Karpas-422 (cell line): ENCODE data around the gene NCOA6. TPM values are rescaled to one million over a fixed set of nuclear protein-coding genes. Genes with fewer than 3 reads are reported as not detected.
"Not testable (repeated sequence)": the region's sequence is repeated elsewhere in the genome, so short reads cannot be mapped to it uniquely, and the experiment has no call there.

ENCODE experiments used
- DNase-seq: peaks from one replicate; pipeline ENCODE4 v3.0.0-alpha.2; 2015
- H2AFZ ChIP-seq: fragments of 200-600 bp; sonication (generic); 2 replicates; pipeline ENCODE4 v1.6.1; 2014; ENCODE audit warnings: antibody characterized with exemption, low read length, mixed read lengths
- H3K27ac ChIP-seq: fragments of 200-600 bp; sonication (generic); 2 replicates; pipeline ENCODE4 v1.5.1; 2014; ENCODE audit warnings: mild to moderate bottlenecking, low read length, moderate library complexity
- H3K27me3 ChIP-seq: fragments of 200-600 bp; sonication (generic); 2 replicates; pipeline ENCODE4 v1.6.1; 2014; ENCODE audit warnings: low read length, mixed read lengths
- H3K36me3 ChIP-seq: fragments of 200-600 bp; sonication (generic); 2 replicates; pipeline ENCODE4 v1.6.1; 2014; ENCODE audit warnings: low read length, mixed read lengths; ENCODE audit not compliant: insufficient read depth
- H3K4me1 ChIP-seq: fragments of 200-600 bp; sonication (generic); 2 replicates; pipeline ENCODE4 v1.6.1; 2014; ENCODE audit warnings: mild to moderate bottlenecking, low read length, mixed read lengths
- H3K4me2 ChIP-seq: fragments of 200-600 bp; sonication (generic); 2 replicates; pipeline ENCODE4 v1.6.1; 2014; ENCODE audit warnings: low read length, low read depth, mild to moderate bottlenecking; ENCODE audit not compliant: poor library complexity, severe bottlenecking
- H3K4me3 ChIP-seq: fragments of 200-600 bp; sonication (generic); 2 replicates; pipeline ENCODE4 v1.5.1; 2014; ENCODE audit warnings: mild to moderate bottlenecking, antibody characterized with exemption, low read length, mixed read lengths
- H3K79me2 ChIP-seq: fragments of 200-600 bp; sonication (generic); 2 replicates; pipeline ENCODE4 v1.6.1; 2014; ENCODE audit warnings: mild to moderate bottlenecking, low read length, mixed read lengths
- H3K9ac ChIP-seq: fragments of 200-600 bp; sonication (generic); 2 replicates; pipeline ENCODE4 v1.6.0; 2014; ENCODE audit warnings: low read length
- H3K9me2 ChIP-seq: fragments of 200-600 bp; sonication (generic), shearing (Covaris generic); replicated peaks from 2 replicates; pipeline ENCODE4 v1.6.0; 2014; ENCODE audit warnings: mild to moderate bottlenecking, low read length, moderate library complexity; ENCODE audit not compliant: insufficient read depth
- H3K9me3 ChIP-seq: fragments of 300-700, 200-600 bp; sonication (generic); 2 replicates; pipeline ENCODE4 v1.6.1; 2014; ENCODE audit warnings: low read length, mixed read lengths
- H4K20me1 ChIP-seq: fragments of 200-600 bp; sonication (generic); 2 replicates; pipeline ENCODE4 v1.6.1; 2014; ENCODE audit warnings: mild to moderate bottlenecking, antibody characterized with exemption, low read length, low read depth; ENCODE audit not compliant: insufficient read depth
- total RNA-seq: library from RNA; depleted of rRNA; stranded (reverse); fragments of >200 nt; shearing (Covaris generic); gene quantifications from 2 replicates; pipeline ENCODE4 v1.2.3, GENCODE V29; 2014; ENCODE audit warnings: low replicate concordance

The NCOA6 gene
- total RNA-seq, 1 experiment from 2014 or later = 15.4 TPM

- H3K36me3 ChIP-seq = peaks cover 14% of the 10 kb centered on the region; the same call in 1 of the 2 replicates
- DNase-seq, H3K4me3 ChIP-seq, H3K27ac ChIP-seq, H3K9me2 ChIP-seq, H2AFZ ChIP-seq, H4K20me1 ChIP-seq, H3K4me1 ChIP-seq, H3K9ac ChIP-seq, H3K27me3 ChIP-seq, H3K4me2 ChIP-seq, H3K9me3 ChIP-seq: not testable (repeated sequence)
- H3K79me2 ChIP-seq = peaks cover 22% of the 10 kb centered on the region
Observed at GRCh38 chr20:34780291-34780690, 45.2 kb downstream of the NCOA6 start.

- H3K36me3 ChIP-seq = peaks cover 15% of the 10 kb centered on the region; the same call in 1 of the 2 replicates
- H3K4me2 ChIP-seq = no peak overlapping the region
- H3K9me2 ChIP-seq = no peaks in the 10 kb centered on the region
- H3K9ac ChIP-seq = no peak overlapping the region
- no peaks in the 10 kb centered on the region for H3K9me3 ChIP-seq
- H3K4me3 ChIP-seq = no peak overlapping the region
- no peaks in the 10 kb centered on the region for H3K4me1 ChIP-seq
- H2AFZ ChIP-seq = no peak overlapping the region
- DNase-seq = no peak
- H3K79me2 ChIP-seq = peaks cover 10% of the 10 kb centered on the region; the same call in 1 of the 2 replicates
- no peaks in the 10 kb centered on the region for H3K27me3 ChIP-seq
- no peaks in the 10 kb centered on the region for H4K20me1 ChIP-seq
- H3K27ac ChIP-seq = no peak overlapping the region
Observed at GRCh38 chr20:34776177-34776576, 49.3 kb downstream of the NCOA6 start.

DNA sequence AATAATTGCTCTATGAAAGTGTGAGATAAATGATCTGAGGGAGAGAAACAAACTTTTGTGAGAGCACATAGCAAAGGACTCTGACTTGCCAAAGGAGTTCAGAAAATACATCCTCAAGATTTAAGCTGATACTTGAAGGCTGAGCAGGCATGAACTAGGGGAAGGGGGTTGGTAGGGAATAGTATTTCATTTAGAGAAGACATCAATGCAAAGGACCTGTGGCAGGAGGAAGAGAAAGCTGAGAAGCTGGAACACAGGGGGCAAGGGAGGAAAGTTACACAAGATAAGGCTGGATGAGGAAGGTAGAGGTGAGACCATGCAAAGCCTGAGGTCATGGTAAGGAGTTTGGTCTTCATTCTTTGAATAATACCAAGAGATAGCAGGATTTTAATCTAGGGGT is 50.6 kb downstream of the NCOA6 start:
- no peak overlapping the region for H3K27ac ChIP-seq
- H3K79me2 ChIP-seq = peaks cover 3% of the 10 kb centered on the region; the same call in 1 of the 2 replicates
- H3K36me3 ChIP-seq = peaks cover 10% of the 10 kb centered on the region; the same call in 1 of the 2 replicates
- H3K9me2 ChIP-seq = no peaks in the 10 kb centered on the region
- no peak overlapping the region for H3K4me2 ChIP-seq
- H3K4me3 ChIP-seq = no peak overlapping the region
- no peaks in the 10 kb centered on the region for H4K20me1 ChIP-seq
- no peak for DNase-seq
- no peaks in the 10 kb centered on the region for H3K27me3 ChIP-seq
- H3K9me3 ChIP-seq = no peaks in the 10 kb centered on the region
- no peaks in the 10 kb centered on the region for H3K4me1 ChIP-seq
- H2AFZ ChIP-seq = no peak overlapping the region
- no peak overlapping the region for H3K9ac ChIP-seq

DNA sequence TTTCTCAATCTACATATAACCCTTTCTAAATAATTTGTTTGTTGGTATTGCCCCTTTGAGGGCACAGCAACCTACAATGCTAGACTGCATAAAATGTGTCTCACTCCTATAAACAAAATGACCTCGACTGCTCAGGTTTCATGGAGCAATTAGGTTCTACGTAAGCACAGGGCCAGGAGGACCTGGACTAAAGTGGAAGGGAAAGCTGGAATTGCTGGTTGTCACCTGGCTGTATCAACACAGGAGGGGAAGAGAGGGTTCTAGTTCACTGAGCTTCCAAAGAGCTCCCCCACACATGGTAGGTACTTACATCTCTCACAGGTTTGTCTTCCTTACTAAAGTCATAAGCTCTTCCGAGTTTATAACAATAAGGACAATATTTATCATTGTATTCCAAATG is 51.0 kb downstream of the NCOA6 start:
- no peaks in the 10 kb centered on the region for H3K27me3 ChIP-seq
- no peak overlapping the region for H3K27ac ChIP-seq
- no peak overlapping the region for H3K9ac ChIP-seq
- H3K4me3 ChIP-seq = no peak overlapping the region
- H2AFZ ChIP-seq = no peak overlapping the region
- H3K4me1 ChIP-seq = no peaks in the 10 kb centered on the region
- no peaks in the 10 kb centered on the region for H3K79me2 ChIP-seq
- H3K36me3 ChIP-seq = peaks cover 10% of the 10 kb centered on the region; the same call in 1 of the 2 replicates
- no peaks in the 10 kb centered on the region for H3K9me2 ChIP-seq
- no peak for DNase-seq
- H3K4me2 ChIP-seq = no peak overlapping the region
- H3K9me3 ChIP-seq = no peaks in the 10 kb centered on the region
- H4K20me1 ChIP-seq = no peaks in the 10 kb centered on the region

DNA sequence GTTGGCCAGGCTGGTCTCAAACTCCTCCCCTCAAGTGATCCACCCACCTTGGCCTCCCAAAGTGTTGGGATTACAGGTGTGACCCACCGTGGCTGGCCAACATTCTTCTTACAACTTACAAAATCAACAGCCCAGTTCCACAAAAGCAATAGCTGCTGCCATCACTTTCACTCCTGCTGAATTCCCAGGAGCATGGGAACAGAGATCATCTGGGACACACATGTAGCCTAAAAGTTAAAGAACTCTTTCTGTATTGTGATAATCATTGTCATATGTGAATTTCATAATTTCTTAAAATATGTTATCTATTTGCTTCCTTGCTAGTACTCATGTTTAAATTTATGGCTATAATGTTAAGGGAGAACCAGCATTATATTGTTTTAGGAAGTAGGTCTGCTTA is 51.7 kb downstream of the NCOA6 start:
- H3K9me2 ChIP-seq = no peaks in the 10 kb centered on the region
- no peak overlapping the region for H3K9ac ChIP-seq
- no peaks in the 10 kb centered on the region for H3K4me1 ChIP-seq
- no peak for DNase-seq
- H3K4me3 ChIP-seq = no peak overlapping the region
- no peaks in the 10 kb centered on the region for H4K20me1 ChIP-seq
- no peaks in the 10 kb centered on the region for H3K79me2 ChIP-seq
- no peaks in the 10 kb centered on the region for H3K27me3 ChIP-seq
- H3K9me3 ChIP-seq = no peaks in the 10 kb centered on the region
- no peak overlapping the region for H3K27ac ChIP-seq
- peaks cover 14% of the 10 kb centered on the region; the same call in 1 of the 2 replicates for H3K36me3 ChIP-seq
- no peak overlapping the region for H3K4me2 ChIP-seq
- no peak overlapping the region for H2AFZ ChIP-seq

DNA sequence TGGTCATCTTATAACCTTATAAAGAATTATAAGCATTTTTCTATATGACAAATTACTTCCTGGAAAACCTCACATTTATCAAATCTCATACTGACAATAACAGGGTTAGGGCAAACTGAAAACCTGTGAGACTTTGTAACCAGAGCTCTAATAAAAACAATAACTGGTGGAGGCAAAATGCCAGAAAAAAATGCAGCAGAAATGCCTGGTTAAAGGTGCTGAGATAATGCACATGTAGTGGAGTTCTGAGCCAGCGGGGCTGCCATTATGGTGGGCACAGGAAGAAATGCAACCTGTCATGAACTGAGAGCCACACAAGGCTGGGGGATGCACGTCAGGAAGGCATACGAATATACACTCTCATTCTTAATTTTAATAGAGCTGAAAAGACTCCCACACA is 53.0 kb downstream of the NCOA6 start:
- Histone ChIP-seq H3K9me2 (no peaks in the 10 kb centered on the region), H3K36me3 (peaks cover 23% of the 10 kb centered on the region; the same call in 1 of the 2 replicates), H2AFZ (no peak overlapping the region), H4K20me1 (no peaks in the 10 kb centered on the region), H3K9me3 (no peaks in the 10 kb centered on the region), H3K4me1 (no peaks in the 10 kb centered on the region), H3K79me2 (no peaks in the 10 kb centered on the region), H3K27me3 (no peaks in the 10 kb centered on the region), H3K4me3 (no peak overlapping the region), H3K9ac (no peak overlapping the region), H3K27ac (no peak overlapping the region), H3K4me2 (no peak overlapping the region)
- no peak for DNase-seq

DNA sequence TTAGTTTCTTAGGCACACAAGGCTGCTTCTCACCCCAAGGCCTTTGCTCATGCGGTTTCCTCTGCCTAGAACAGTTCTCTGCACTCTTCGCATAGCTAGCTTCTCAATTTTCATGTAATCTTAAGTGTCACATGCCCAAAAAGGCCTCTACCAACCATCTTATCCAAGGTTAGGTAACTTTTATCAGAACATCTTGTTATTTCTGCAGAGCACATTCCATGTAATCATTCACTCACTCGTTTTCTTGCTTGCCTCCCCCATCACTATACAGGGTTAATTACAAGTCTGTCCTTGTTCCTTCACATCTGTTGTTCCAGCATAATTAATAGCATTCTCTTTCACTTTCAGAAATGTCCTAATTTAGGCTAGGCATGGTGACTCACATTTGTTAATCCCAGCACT is 53.8 kb downstream of the NCOA6 start:
- Histone ChIP-seq H3K4me3 (no peak overlapping the region), H3K4me2 (no peak overlapping the region), H2AFZ (no peak overlapping the region), H3K9me3 (no peaks in the 10 kb centered on the region), H3K9ac (no peak overlapping the region), H3K27me3 (no peaks in the 10 kb centered on the region), H3K79me2 (peaks cover 3% of the 10 kb centered on the region; the same call in 1 of the 2 replicates), H3K4me1 (no peaks in the 10 kb centered on the region), H3K36me3 (peaks cover 24% of the 10 kb centered on the region; the same call in 1 of the 2 replicates), H4K20me1 (no peaks in the 10 kb centered on the region), H3K27ac (no peak overlapping the region), H3K9me2 (no peaks in the 10 kb centered on the region)
- DNase-seq = no peak

- no peak overlapping the region for H3K4me2 ChIP-seq
Observed at GRCh38 chr20:34768096-34768495, 57.4 kb downstream of the NCOA6 start.

More at GRCh38 chr20:34768096-34768495, 57.4 kb downstream of the NCOA6 start:
- DNase-seq = no peak
- Histone ChIP-seq H3K36me3 (peaks cover 32% of the 10 kb centered on the region; the same call in 1 of the 2 replicates), H2AFZ (no peak overlapping the region), H3K79me2 (peaks cover 9% of the 10 kb centered on the region), H3K9me2 (no peaks in the 10 kb centered on the region), H3K4me3 (no peak overlapping the region), H3K27me3 (no peaks in the 10 kb centered on the region), H3K4me1 (no peaks in the 10 kb centered on the region), H3K27ac (no peak overlapping the region), H4K20me1 (no peaks in the 10 kb centered on the region), H3K9me3 (no peaks in the 10 kb centered on the region), H3K9ac (no peak overlapping the region)
